IMR-90 (cell line): ENCODE results near the gene SPACA7. TPM values are rescaled to one million over a fixed set of nuclear protein-coding genes. Genes with fewer than 3 reads are reported as not detected.

Experiments used
- ATAC-seq: fragments of 200-7000 bp; cut with Tn5 transposase; 2 replicates; pipeline ENCODE4 v1.9.1; 2020; ENCODE audit warnings: low read depth, mild to moderate bottlenecking, moderate library complexity
- BruUV-seq: library from RNA; stranded (reverse); fragments of 400-500 nt; replicated peaks from 2 replicates; lab custom pipeline; 2021; lab: Mats Ljungman, UMichigan
- CTCF ChIA-PET: fragments of 300-600 bp; formaldehyde crosslinking; extraction: SDS; loops from one replicate; lab custom pipeline; 2021; ENCODE audit warnings: antibody characterized with exemption; lab: Yijun Ruan, JAX
- POLR2A ChIA-PET: fragments of 300-600 bp; sonication (Branson Sonifier 250); formaldehyde crosslinking; loops from one replicate; lab custom pipeline; 2022; ENCODE audit warnings: antibody characterized with exemption; ENCODE audit not compliant: unreplicated experiment; lab: Charles Lee
- DNase-seq: peaks from one replicate; pipeline ENCODE4 v3.0.0; 2013
- H2AFZ ChIP-seq: replicated peaks from 2 replicates; pipeline ENCODE3; 2013; ENCODE audit warnings: low read length, mild to moderate bottlenecking; ENCODE audit not compliant: poor library complexity
- H2AK5ac ChIP-seq: 2 replicates; pipeline ENCODE4 v1.6.1; 2013; ENCODE audit warnings: low read depth, low read length, inconsistent platforms
- H2AK9ac ChIP-seq: replicated peaks from 2 replicates; pipeline ENCODE3; 2013; ENCODE audit warnings: mild to moderate bottlenecking, low read depth, low read length, moderate library complexity; ENCODE audit not compliant: poor library complexity
- H2BK120ac ChIP-seq: 2 replicates; pipeline ENCODE4 v1.6.1; 2013; ENCODE audit warnings: low read depth, low read length, inconsistent platforms
- H2BK15ac ChIP-seq: 3 replicates; pipeline ENCODE4 v1.6.1; 2013; ENCODE audit warnings: low read depth, low read length, inconsistent platforms
- H2BK20ac ChIP-seq: 2 replicates; pipeline ENCODE4 v1.6.1; 2013; ENCODE audit warnings: low read depth, mild to moderate bottlenecking, inconsistent platforms, low read length, moderate library complexity
- H2BK5ac ChIP-seq: 2 replicates; pipeline ENCODE4 v1.6.1; 2013; ENCODE audit warnings: mild to moderate bottlenecking, low read depth, low read length, inconsistent platforms; ENCODE audit not compliant: poor library complexity, severe bottlenecking
- H3K14ac ChIP-seq: replicated peaks from 2 replicates; pipeline ENCODE4 v1.6.1; 2013; ENCODE audit warnings: low read depth, low read length, inconsistent platforms
- H3K18ac ChIP-seq: 2 replicates; pipeline ENCODE4 v1.6.1; 2013; ENCODE audit warnings: low read depth, low read length, control low read depth
- H3K23ac ChIP-seq: 2 replicates; pipeline ENCODE4 v1.6.1; 2013; ENCODE audit warnings: low read depth, low read length, inconsistent platforms
- H3K27ac ChIP-seq: 2 replicates; pipeline ENCODE4 v1.5.1; 2013; ENCODE audit warnings: mild to moderate bottlenecking, control low read depth, low read length; ENCODE audit not compliant: insufficient read depth
- H3K27me3 ChIP-seq: 2 replicates; pipeline ENCODE4 v1.6.1; 2013; ENCODE audit warnings: low read length; ENCODE audit not compliant: control insufficient read depth, insufficient read depth
- H3K36me3 ChIP-seq: 2 replicates; pipeline ENCODE4 v1.6.1; 2013; ENCODE audit warnings: low read length, mixed read lengths; ENCODE audit not compliant: control insufficient read depth, insufficient read depth
- H3K4ac ChIP-seq: 2 replicates; pipeline ENCODE4 v1.6.1; 2013; ENCODE audit warnings: low read depth, low read length, inconsistent platforms
- H3K4me1 ChIP-seq: 2 replicates; pipeline ENCODE4 v1.6.1; 2013; ENCODE audit warnings: low read length, mixed read lengths; ENCODE audit not compliant: control insufficient read depth, insufficient read depth
- H3K4me2 ChIP-seq: 2 replicates; pipeline ENCODE4 v1.6.1; 2013; ENCODE audit warnings: low read depth, mild to moderate bottlenecking, control low read depth, low read length, moderate library complexity
- H3K4me3 ChIP-seq: 2 replicates; pipeline ENCODE4 v1.5.1; 2013; ENCODE audit warnings: low read depth, mild to moderate bottlenecking, control low read depth, low read length, moderate library complexity; ENCODE audit not compliant: insufficient read depth
- H3K56ac ChIP-seq: 2 replicates; pipeline ENCODE4 v1.6.1; 2013; ENCODE audit warnings: low read length, inconsistent platforms; ENCODE audit not compliant: insufficient read depth; ENCODE audit errors: extremely low read depth
- H3K79me1 ChIP-seq, 2 experiments: 2 replicates each; pipeline ENCODE4 v1.6.1; 2013; ENCODE audit warnings: low read length in 2 of 2, inconsistent platforms in 1 of 2, low read depth in 1 of 2
- H3K9ac ChIP-seq: 2 replicates; pipeline ENCODE4 v1.6.1; 2013; ENCODE audit warnings: low read depth, low read length, control low read depth
- H3K9me1 ChIP-seq: 2 replicates; pipeline ENCODE4 v1.6.1; 2013; ENCODE audit warnings: low read length, inconsistent platforms; ENCODE audit not compliant: insufficient read depth
- H3K9me3 ChIP-seq: 2 replicates; pipeline ENCODE4 v1.6.1; 2013; ENCODE audit warnings: low read length; ENCODE audit not compliant: control insufficient read depth, insufficient read depth
- H4K20me1 ChIP-seq: 2 replicates; pipeline ENCODE4 v1.6.1; 2013; ENCODE audit warnings: low read length, inconsistent platforms; ENCODE audit not compliant: insufficient read depth
- H4K5ac ChIP-seq: 2 replicates; pipeline ENCODE4 v1.6.1; 2013; ENCODE audit warnings: mild to moderate bottlenecking, low read depth, low read length, control low read depth
- H4K8ac ChIP-seq, 2 experiments: 2 replicates each; pipeline ENCODE4 v1.6.1; 2013; ENCODE audit warnings: low read depth in 2 of 2, low read length in 2 of 2, control low read depth in 1 of 2, inconsistent platforms in 1 of 2
- H4K91ac ChIP-seq: 2 replicates; pipeline ENCODE4 v1.6.1; 2013; ENCODE audit warnings: low read depth, low read length, inconsistent platforms; ENCODE audit not compliant: insufficient read depth
- BHLHE40 ChIP-seq: fragments of 150-350 bp; IDR thresholded peaks from 2 replicates; pipeline ENCODE4 v1.6.1; 2016; ENCODE audit warnings: mild to moderate bottlenecking, low read depth, low read length
- CEBPB ChIP-seq: IDR thresholded peaks from 2 replicates; pipeline ENCODE4 v1.6.1; 2012; ENCODE audit warnings: low read depth, low read length, improper control_type of control experiment
- WGBS, 2 experiments: methylation state at CpG; one replicate each; pipeline versions ENCODE4 v1.1.5 to v1.1.7; 2013; ENCODE audit warnings: missing lambda C conversion rate in 2 of 2; ENCODE audit not compliant: insufficient read length in 1 of 2; ENCODE audit errors: extremely low coverage in 2 of 2; 5-methylcytosine and 5-hydroxymethylcytosine counted together
- dilution Hi-C: fragments of 300-500 bp; cut with HindIII; formaldehyde crosslinking; loops from one replicate; pipeline ENCODE4 v1.14.3; 2018; ENCODE audit warnings: low sequenced_read_pairs; ENCODE audit not compliant: unreplicated experiment
- in situ Hi-C: fragments of 300-500 bp; cut with MboI; formaldehyde crosslinking; loops from 3 replicates; pipeline ENCODE4 v1.14.3; 2019; ENCODE audit warnings: low sequenced_read_pairs, inconsistent platforms, mixed read lengths
- intact Hi-C: fragments of 100-400 bp; cut with micrococcal nuclease; formaldehyde crosslinking; loops from 2 replicates; pipeline ENCODE4 v1.10.0; 2022
- polyA plus RNA-seq, 3 experiments: library from polyadenylated mRNA; depleted of rRNA; stranded (reverse); fragments of >200 nt; gene quantifications; 2 replicates each; pipeline ENCODE4 v1.2.3, GENCODE V29; 2012; ENCODE audit warnings: low replicate concordance in 1 of 3
- total RNA-seq: library from RNA; depleted of rRNA; stranded (reverse); fragments of >200 nt; gene quantifications from 2 replicates; pipeline ENCODE4 v1.2.3, GENCODE V29; 2012
- TF ChIP-seq, protein P1 (sequence below): fragments of 150-350 bp; IDR thresholded peaks from 2 replicates; pipeline ENCODE4 v1.6.1; 2017; ENCODE audit warnings: mild to moderate bottlenecking, antibody characterized with exemption, low read length, low read depth

Gene SPACA7
- total and polyA plus RNA-seq, 2 of the 4 experiments (the other 2 are of a cell fraction), result not detected

DNA sequence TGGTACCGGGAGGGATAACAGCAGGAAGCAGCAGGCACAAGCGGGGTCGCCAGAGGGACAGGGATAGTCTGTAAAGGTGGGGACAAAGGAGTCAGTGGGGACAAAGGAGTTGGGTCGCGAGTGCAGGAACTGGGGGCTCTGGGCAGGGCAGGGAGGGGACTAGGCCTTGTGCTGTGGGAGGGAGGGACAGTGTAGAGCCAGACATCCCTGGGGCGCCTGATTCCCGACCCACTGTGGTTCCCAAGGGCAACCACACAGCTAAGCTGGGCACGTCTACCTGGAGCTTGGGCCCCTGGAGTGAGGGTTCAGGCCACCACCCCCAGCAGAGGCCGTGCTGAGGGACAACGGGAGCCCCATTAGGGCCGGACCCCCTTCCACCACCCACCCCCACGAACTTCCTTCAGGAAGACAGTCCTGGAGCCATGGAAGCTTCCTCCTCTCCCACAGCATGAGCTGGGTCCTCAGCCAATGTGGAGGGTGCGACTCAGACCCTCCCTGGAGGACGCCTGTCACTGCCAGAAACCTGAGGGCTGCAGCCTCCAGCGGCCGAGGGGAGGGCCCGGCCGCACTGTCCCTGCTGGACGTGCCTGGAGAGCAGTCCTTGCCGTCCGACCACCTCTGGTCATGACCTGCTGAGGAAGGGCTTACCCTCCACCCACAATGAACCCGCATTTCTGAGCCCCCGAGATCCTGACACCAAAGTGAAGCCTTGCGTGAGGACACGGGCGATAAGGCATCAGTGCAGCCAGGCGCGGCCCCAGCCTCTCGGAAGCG, 77.9 kb downstream of the SPACA7 start:
- dilution Hi-C loops (no loop called here), intact Hi-C loops (no loop called here), in situ Hi-C loops (no loop called here)
- H3K36me3 ChIP-seq, result no peaks in the 10 kb centered on the region
- no peak overlapping the region for H3K18ac ChIP-seq
- no peaks in the 10 kb centered on the region; the same call in 1 of the 2 replicates for H3K9me3 ChIP-seq
- no peak overlapping the region for H2AK9ac ChIP-seq
- no peak overlapping the region for H2BK5ac ChIP-seq
- no peak overlapping the region for H3K56ac ChIP-seq
- H2BK15ac ChIP-seq, result no peak overlapping the region
- ATAC-seq (no peak), DNase-seq (no peak)
- no peak overlapping the region for H3K27ac ChIP-seq
- H3K14ac ChIP-seq, result no peak overlapping the region
- no peak overlapping the region for H2BK20ac ChIP-seq
- no peak overlapping the region for H3K23ac ChIP-seq
- H3K9ac ChIP-seq, result no peak overlapping the region
- H4K91ac ChIP-seq, result no peak overlapping the region
- POLR2A ChIA-PET, result no interaction called here
- no peaks in the 10 kb centered on the region for H3K4me1 ChIP-seq
- no peak overlapping the region for H3K4me3 ChIP-seq
- H3K27me3 ChIP-seq, result peaks cover 2% of the 10 kb centered on the region; the same call in 1 of the 2 replicates
- TF ChIP-seq, protein P1, sequence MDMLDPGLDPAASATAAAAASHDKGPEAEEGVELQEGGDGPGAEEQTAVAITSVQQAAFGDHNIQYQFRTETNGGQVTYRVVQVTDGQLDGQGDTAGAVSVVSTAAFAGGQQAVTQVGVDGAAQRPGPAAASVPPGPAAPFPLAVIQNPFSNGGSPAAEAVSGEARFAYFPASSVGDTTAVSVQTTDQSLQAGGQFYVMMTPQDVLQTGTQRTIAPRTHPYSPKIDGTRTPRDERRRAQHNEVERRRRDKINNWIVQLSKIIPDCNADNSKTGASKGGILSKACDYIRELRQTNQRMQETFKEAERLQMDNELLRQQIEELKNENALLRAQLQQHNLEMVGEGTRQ, result no peak
- TF ChIP-seq BHLHE40 (no peak), CEBPB (no peak)
- H3K4me2 ChIP-seq, result no peak overlapping the region
- H2AFZ ChIP-seq, result no peak overlapping the region
- no peaks in the 10 kb centered on the region for H3K9me1 ChIP-seq
- H4K20me1 ChIP-seq, result no peaks in the 10 kb centered on the region
- H2AK5ac ChIP-seq, result no peak overlapping the region
- no TSS peak for BruUV-seq
- H2BK120ac ChIP-seq, result no peak overlapping the region
- H4K8ac ChIP-seq, result no peak overlapping the region
- CTCF ChIA-PET, result no interaction called here
- H3K79me1 ChIP-seq, result no peaks in the 10 kb centered on the region
- 53% methylated on average over 5 of the region's 30 CpGs; no CpG with 5 or more reads in 1 of the 2 experiments for WGBS, 2 experiments
- no peak overlapping the region for H3K4ac ChIP-seq
- H4K5ac ChIP-seq, result no peak overlapping the region
